Vagina (tissue), 2 donors: ENCODE results near the gene IRF8. TPM values are rescaled to one million over a fixed set of nuclear protein-coding genes. Genes with fewer than 3 reads are reported as not detected.

Experiments used
- DNase-seq, 2 donors: peaks; one replicate each; pipeline ENCODE4 v3.0.0-alpha.2; 2017; ENCODE audit errors: extremely low spot score in 2 of 2
- H3K27ac ChIP-seq: fragments of 200-600 bp; sonication (generic); one replicate; pipeline ENCODE4 v1.5.1; 2019
- H3K27me3 ChIP-seq: fragments of 200-600 bp; sonication (generic); one replicate; pipeline ENCODE4 v1.5.1; 2019
- H3K36me3 ChIP-seq, 2 donors: fragments of 200-600 bp; sonication (generic); one replicate each; pipeline ENCODE4 v1.5.1; 2017 to 2019
- H3K4me1 ChIP-seq: fragments of 200-600 bp; sonication (generic); one replicate; pipeline ENCODE4 v1.5.1; 2019
- H3K4me3 ChIP-seq, 2 donors: fragments of 200-600 bp; sonication (generic); 1 replicate in 1 of 2; 2 replicates in 1 of 2; pipeline ENCODE4 v1.5.1; 2016 to 2019
- H3K9me3 ChIP-seq: fragments of 200-600 bp; sonication (generic); one replicate; pipeline ENCODE4 v1.5.1; 2019
- CTCF ChIP-seq, 3 experiments: fragments of 450-650 bp in 2 of 3; fragments of 200-600 bp in 1 of 3; sonication (generic) in 1 of 3; IDR thresholded peaks; one replicate each; pipeline ENCODE4 v1.5.1; 2017 to 2019; ENCODE audit warnings: antibody characterized with exemption in 3 of 3, mild to moderate bottlenecking in 2 of 3, moderate library complexity in 2 of 3
- POLR2A ChIP-seq, 2 donors: fragments of 450-650 bp; IDR thresholded peaks; one replicate each; pipeline ENCODE4 v1.6.1; 2017; ENCODE audit warnings: antibody characterized with exemption in 2 of 2, mild to moderate bottlenecking in 2 of 2, moderate library complexity in 2 of 2
- POLR2AphosphoS5 ChIP-seq, 2 donors: sonication (generic); formaldehyde crosslinking; IDR thresholded peaks; one replicate each; pipeline ENCODE4 v1.9.0; 2017; ENCODE audit warnings: antibody characterized with exemption in 2 of 2, mild to moderate bottlenecking in 2 of 2, low read depth in 1 of 2; ENCODE audit not compliant: insufficient read depth in 1 of 2
- intact Hi-C: fragments of 100-400 bp; cut with DNase I; formaldehyde crosslinking; loops from one replicate; pipeline ENCODE4 v1.15.1; 2023
- total RNA-seq: library from RNA; depleted of rRNA; stranded (reverse); fragments of >200 nt; gene quantifications from one replicate; pipeline ENCODE4 v1.2.3, GENCODE V29; 2016

IRF8 gene
- total RNA-seq, 1 donor from 2014 or later, result 7.6 TPM

GRCh38 chr16:85862476-85863383, 36.2 kb upstream of the IRF8 start:
- TF ChIP-seq POLR2A (IDR thresholded peaks at IDR 0.05) (no peak), CTCF (IDR thresholded peaks at IDR 0.05) (no peak), POLR2AphosphoS5 (IDR thresholded peaks at IDR 0.05; ENCODE audit: insufficient read depth in 1 of 2, low read depth in 1 of 2) (no peak)
- no peaks in the 10 kb centered on the region for H3K36me3 ChIP-seq
- H3K27me3 ChIP-seq, result no peaks in the 10 kb centered on the region
- no peak for DNase-seq
- H3K4me1 ChIP-seq, result no peaks in the 10 kb centered on the region
- intact Hi-C loops, result no loop called here
- no peak overlapping the region for H3K27ac ChIP-seq
- H3K4me3 ChIP-seq, result no peak overlapping the region
- no peaks in the 10 kb centered on the region for H3K9me3 ChIP-seq

GRCh38 chr16:85863384-85863774, 35.6 kb upstream of the IRF8 start:
- intact Hi-C loops, result no loop called here
- TF ChIP-seq POLR2A (IDR thresholded peaks at IDR 0.05) (no peak), POLR2AphosphoS5 (IDR thresholded peaks at IDR 0.05; ENCODE audit: insufficient read depth in 1 of 2, low read depth in 1 of 2) (no peak), CTCF (IDR thresholded peaks at IDR 0.05) (no peak)
- no peaks in the 10 kb centered on the region for H3K9me3 ChIP-seq

GRCh38 chr16:85864965-85865364, 34.0 kb upstream of the IRF8 start:
- DNase-seq, result no peak
- Histone ChIP-seq H3K4me1 (no peaks in the 10 kb centered on the region), H3K27ac (no peak overlapping the region), H3K9me3 (no peaks in the 10 kb centered on the region), H3K27me3 (no peaks in the 10 kb centered on the region), H3K4me3 (no peak overlapping the region), H3K36me3 (no peaks in the 10 kb centered on the region)
- intact Hi-C loops, result no loop called here
- no peak for TF ChIP-seq POLR2A (IDR thresholded peaks at IDR 0.05)
- no peak for TF ChIP-seq CTCF (IDR thresholded peaks at IDR 0.05)
- no peak for TF ChIP-seq POLR2AphosphoS5 (IDR thresholded peaks at IDR 0.05; ENCODE audit: insufficient read depth in 1 of 2, low read depth in 1 of 2)

More at GRCh38 chr16:85863384-85863774, 35.6 kb upstream of the IRF8 start:
- DNase-seq, result no peak
- H3K27ac ChIP-seq, result no peak overlapping the region
- H3K36me3 ChIP-seq, result no peaks in the 10 kb centered on the region
- H3K4me3 ChIP-seq, result no peak overlapping the region
- H3K4me1 ChIP-seq, result no peaks in the 10 kb centered on the region
- no peaks in the 10 kb centered on the region for H3K27me3 ChIP-seq

- no peaks in the 10 kb centered on the region for H3K9me3 ChIP-seq
- H3K27me3 ChIP-seq, result no peaks in the 10 kb centered on the region
- no peaks in the 10 kb centered on the region for H3K36me3 ChIP-seq
- intact Hi-C loops, result no loop called here
- no peak overlapping the region for H3K4me3 ChIP-seq
- H3K27ac ChIP-seq, result no peak overlapping the region
- no peaks in the 10 kb centered on the region for H3K4me1 ChIP-seq
- TF ChIP-seq CTCF (IDR thresholded peaks at IDR 0.05), result no peak
- TF ChIP-seq POLR2A (IDR thresholded peaks at IDR 0.05), result no peak
- TF ChIP-seq POLR2AphosphoS5 (IDR thresholded peaks at IDR 0.05; ENCODE audit: insufficient read depth in 1 of 2, low read depth in 1 of 2), result no peak
- no peak for DNase-seq
Measured at GRCh38 chr16:85867189-85867588, 31.8 kb upstream of the IRF8 start.

- no peak for DNase-seq
- intact Hi-C loops, result no loop called here
- Histone ChIP-seq H3K9me3 (no peaks in the 10 kb centered on the region), H3K4me3 (no peak overlapping the region), H3K27ac (no peak overlapping the region), H3K27me3 (no peaks in the 10 kb centered on the region), H3K36me3 (no peaks in the 10 kb centered on the region), H3K4me1 (no peaks in the 10 kb centered on the region)
- TF ChIP-seq POLR2A (IDR thresholded peaks at IDR 0.05) (no peak), POLR2AphosphoS5 (IDR thresholded peaks at IDR 0.05; ENCODE audit: insufficient read depth in 1 of 2, low read depth in 1 of 2) (no peak)
Measured at GRCh38 chr16:85868495-85868894, 30.5 kb upstream of the IRF8 start.
